ENCODE results near the gene PRKG1.

The PRKG1 gene

DNA sequence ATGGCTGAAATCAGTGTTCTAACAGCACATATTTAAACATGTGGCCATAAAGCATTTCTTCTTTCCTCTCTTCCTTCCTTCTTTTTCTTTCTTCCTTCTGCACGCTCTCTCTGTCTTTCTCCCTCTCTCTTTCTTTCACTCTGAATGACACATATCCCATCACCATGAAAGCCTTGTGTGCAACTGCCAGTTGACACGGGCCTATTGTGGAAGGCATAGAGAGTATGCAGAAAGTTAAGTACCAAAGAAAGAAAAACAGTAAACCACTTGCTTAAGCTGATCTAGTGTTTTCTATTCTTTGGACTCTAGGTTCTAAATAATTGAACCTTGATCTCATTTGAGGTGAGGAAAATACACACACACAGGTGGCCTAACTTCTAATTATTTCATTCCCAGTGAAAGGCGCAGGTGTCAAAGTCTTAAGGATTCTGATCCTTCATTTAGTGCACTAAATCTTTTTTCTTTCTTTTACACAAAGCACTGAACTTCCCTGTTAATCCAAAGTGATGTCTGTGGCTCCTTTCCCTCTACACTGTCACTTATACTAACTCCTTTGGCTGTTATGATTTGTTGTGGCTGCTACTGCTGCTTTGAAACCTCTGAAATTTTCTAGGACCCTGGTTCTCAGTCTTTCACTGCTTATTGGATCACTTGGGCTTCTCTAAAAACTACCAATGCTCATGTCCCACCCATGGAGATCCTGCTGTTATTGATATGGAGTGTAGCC, 1257.5 kb downstream of the PRKG1 start:
- no peak overlapping the region for H3K4me3 ChIP-seq (ENCODE audit: low read length)
- DNase-seq (ENCODE audit: low read depth), result no peak
- TF ChIP-seq CTCF (conservative IDR thresholded peaks at IDR 0.05; ENCODE audit: low read length), result no peak

DNA sequence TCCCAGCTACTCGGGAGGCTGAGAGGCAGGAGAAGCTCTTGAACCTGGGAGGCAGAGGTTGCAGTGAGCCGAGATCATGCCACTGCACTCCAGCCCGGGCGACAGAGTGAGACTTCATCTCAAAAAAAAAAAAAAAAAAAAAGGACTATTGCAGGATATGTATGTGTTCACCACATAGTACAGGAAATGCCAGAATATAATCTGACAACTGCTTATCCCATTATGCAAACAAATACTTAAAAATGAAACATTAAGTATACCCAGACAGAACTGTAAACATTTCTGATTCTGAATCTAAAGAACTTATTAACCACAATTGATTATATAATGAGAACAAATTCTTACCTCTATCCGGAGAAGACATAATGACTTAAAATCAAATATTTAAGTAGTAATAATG, 1258.5 kb downstream of the PRKG1 start:
- DNase-seq (ENCODE audit: low read depth), result no peak
- H3K4me3 ChIP-seq (ENCODE audit: low read length), result no peak overlapping the region
- no peak for TF ChIP-seq CTCF (conservative IDR thresholded peaks at IDR 0.05; ENCODE audit: low read length)

- TF ChIP-seq CTCF (conservative IDR thresholded peaks at IDR 0.05; ENCODE audit: low read length), result no peak
- DNase-seq (ENCODE audit: low read depth), result no peak
- no peak overlapping the region for H3K4me3 ChIP-seq (ENCODE audit: low read length)
Measured at GRCh38 chr10:52334595-52334994, 1260.3 kb downstream of the PRKG1 start.

- TF ChIP-seq CTCF (conservative IDR thresholded peaks at IDR 0.05; ENCODE audit: low read length), result no peak
- no peak overlapping the region for H3K4me3 ChIP-seq (ENCODE audit: low read length)
- DNase-seq (ENCODE audit: low read depth), result no peak
Measured at GRCh38 chr10:52335665-52336064, 1261.4 kb downstream of the PRKG1 start.

DNA sequence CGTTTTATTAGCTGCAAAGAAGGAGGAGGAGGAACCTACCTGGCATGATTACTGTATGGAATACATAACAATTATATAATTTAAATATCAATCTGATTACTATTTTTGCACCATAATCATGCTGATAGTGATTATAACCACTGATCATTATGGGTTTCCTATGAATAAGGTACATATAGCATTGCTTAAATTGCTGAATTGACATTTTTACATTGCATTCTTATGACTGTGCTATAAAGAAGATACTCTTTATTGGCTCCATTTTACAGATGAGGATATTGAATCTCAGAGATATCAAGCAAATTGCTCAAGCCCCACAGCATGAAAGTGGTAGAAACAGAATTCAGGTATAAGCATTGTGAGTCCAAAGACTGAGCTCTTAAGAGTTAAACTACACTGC, 1262.9 kb downstream of the PRKG1 start:
- no peak for DNase-seq (ENCODE audit: low read depth)
- H3K4me3 ChIP-seq (ENCODE audit: low read length), result no peak overlapping the region
- TF ChIP-seq CTCF (conservative IDR thresholded peaks at IDR 0.05; ENCODE audit: low read length), result no peak

DNA sequence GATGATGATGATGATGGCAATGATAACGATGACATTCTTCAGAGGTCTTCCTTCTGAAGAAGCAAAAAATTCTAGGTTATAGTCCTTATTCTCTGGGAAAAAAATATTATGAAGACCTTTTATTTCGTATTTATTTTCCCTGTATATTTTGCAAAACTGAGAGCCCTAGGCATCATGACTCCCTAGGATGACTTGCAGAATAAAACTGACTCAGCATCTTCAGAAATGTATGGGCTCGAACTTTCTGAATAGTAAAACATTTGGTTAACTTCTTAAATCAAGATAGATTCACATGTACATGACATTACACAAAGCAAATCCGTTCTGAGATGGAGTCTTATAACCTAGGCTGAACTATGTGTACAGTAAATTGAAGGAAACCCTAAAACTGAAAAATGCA, 1269.2 kb downstream of the PRKG1 start:
- no peak for DNase-seq (ENCODE audit: low read depth)
- no peak overlapping the region for H3K4me3 ChIP-seq (ENCODE audit: low read length)
- TF ChIP-seq CTCF (conservative IDR thresholded peaks at IDR 0.05; ENCODE audit: low read length), result no peak

Measured in AG10803 (cell line).